ENCODE measurements around the gene PITPNC1. TPM values are rescaled to one million over a fixed set of nuclear protein-coding genes. Genes with fewer than 3 reads are reported as not detected.
"Not testable (repeated sequence)": the region's sequence is repeated elsewhere in the genome, so short reads cannot be mapped to it uniquely, and the experiment has no call there.

PITPNC1 gene
- total RNA-seq (10 to 100 TPM; 13.7 to 21.9 TPM), polyA plus RNA-seq (ENCODE audit: insufficient read length in 6 of 6) (10 to 100 TPM in 4 of 6 donors, 1 to 10 TPM in 2; 9.7 to 12.2 (median 10.6) TPM)
- long read RNA-seq, donor 1: 0 reads
- long read RNA-seq, donor 2: 0 reads
- long read RNA-seq, donor 3: 0 reads
- long read RNA-seq, donor 4, partial matches to known transcripts: 0 of 4 reads
- long read RNA-seq, donor 4, other reads (novel, unspliced or antisense): 4 of 4 reads
- long read RNA-seq, donor 5: 0 reads
- long read RNA-seq, donor 6: 0 reads
- long read RNA-seq, donor 7: 0 reads
- long read RNA-seq, donor 8: 0 reads
- long read RNA-seq, donor 9: 0 reads
- long read RNA-seq, donor 10, partial matches to known transcripts: 1 of 8 reads
- long read RNA-seq, donor 10, other reads (novel, unspliced or antisense): 7 of 8 reads
- long read RNA-seq, donor 11: 0 reads
- long read RNA-seq, donor 12: 0 reads

DNA sequence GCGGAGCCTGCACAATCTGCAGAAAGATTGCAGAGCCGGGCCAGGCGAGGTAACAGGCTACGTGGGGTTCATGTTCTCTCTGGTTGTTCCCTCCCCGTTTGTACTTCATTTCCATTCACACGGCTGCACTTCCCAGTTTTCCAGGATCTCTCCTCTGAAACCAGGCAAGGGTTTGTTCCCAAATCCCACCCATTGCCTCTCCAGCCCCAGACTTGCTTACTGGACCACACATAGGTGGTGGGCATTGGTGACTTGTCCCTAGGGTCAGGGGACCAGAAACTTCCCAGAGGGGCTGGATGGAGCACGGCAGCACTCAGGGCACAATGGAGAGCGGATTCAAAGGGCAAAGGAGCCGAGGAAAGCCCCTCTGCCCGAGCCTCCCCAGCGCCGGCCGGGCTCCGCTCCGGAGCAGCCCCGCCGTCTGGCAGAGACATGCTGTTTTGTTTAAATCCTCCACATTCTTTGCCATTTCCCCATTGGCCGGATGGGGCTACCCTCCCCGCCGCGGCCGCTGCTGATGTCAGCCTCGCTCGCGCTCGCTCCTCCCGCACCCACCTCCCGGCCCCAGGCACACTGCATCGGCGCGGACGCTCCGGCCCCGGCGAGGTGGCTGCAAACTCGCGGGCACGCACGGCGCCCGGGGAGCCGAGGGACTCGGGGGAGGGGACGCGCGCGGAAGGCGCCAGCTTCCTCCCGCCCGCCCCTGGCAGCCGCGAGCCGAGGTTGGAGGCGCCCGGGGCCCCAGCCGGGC is at the start of gene PITPNC1:
TSS of gene PITPNC1 (plus strand) at position 545 of the 751 bp plus-strand sequence.
- no peaks in the 10 kb centered on the region for H3K27me3 ChIP-seq
- intact Hi-C loops (cut with DNase I): loop anchor here (5.0 to 10.0 kb wide), 2 partner anchors 310 to 318 kb away; no protein-coding TSS in a partner anchor
- ATAC-seq (peak; percentile 87), DNase-seq (peak; percentile 84 to 98 (median 91))
- peak within 1 kb of the TSS; percentile 70 to 81 for H3K4me3 ChIP-seq
- H3K9me3 ChIP-seq: no peaks in the 10 kb centered on the region
- peak within 1 kb of the TSS; percentile 92 to 93 for H3K27ac ChIP-seq
- H3K36me3 ChIP-seq: no peaks in the 10 kb centered on the region
- H3K4me1 ChIP-seq: peaks cover 9 to 36% of the 10 kb centered on the region in 2 donors
- TF ChIP-seq, protein P1, sequence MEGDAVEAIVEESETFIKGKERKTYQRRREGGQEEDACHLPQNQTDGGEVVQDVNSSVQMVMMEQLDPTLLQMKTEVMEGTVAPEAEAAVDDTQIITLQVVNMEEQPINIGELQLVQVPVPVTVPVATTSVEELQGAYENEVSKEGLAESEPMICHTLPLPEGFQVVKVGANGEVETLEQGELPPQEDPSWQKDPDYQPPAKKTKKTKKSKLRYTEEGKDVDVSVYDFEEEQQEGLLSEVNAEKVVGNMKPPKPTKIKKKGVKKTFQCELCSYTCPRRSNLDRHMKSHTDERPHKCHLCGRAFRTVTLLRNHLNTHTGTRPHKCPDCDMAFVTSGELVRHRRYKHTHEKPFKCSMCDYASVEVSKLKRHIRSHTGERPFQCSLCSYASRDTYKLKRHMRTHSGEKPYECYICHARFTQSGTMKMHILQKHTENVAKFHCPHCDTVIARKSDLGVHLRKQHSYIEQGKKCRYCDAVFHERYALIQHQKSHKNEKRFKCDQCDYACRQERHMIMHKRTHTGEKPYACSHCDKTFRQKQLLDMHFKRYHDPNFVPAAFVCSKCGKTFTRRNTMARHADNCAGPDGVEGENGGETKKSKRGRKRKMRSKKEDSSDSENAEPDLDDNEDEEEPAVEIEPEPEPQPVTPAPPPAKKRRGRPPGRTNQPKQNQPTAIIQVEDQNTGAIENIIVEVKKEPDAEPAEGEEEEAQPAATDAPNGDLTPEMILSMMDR (IDR thresholded peaks at IDR 0.05): no peak

DNA sequence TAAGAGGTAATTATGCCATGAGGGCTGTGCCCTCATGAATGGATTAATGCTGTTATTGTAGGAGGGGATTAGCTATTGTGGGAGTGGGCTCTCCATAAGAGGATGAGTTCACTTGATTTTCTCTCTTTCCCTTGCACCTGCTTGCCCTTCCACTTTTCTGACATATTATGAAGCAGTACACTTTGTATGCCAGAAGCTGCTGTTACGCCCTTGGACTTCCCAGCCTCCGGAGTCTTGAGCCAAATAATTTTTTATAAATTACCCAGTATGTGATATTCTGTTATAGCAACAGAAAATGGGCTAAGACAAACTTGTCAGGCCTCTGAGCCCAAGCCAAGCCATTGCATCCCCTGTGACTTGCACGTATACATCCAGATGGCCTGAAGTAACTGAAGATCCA is 49.1 kb upstream of the PITPNC1 start:
- Histone ChIP-seq H3K27ac (no peak overlapping the region), H3K27me3 (no peaks in the 10 kb centered on the region), H3K9me3 (no peaks in the 10 kb centered on the region), H3K4me1 (no peaks in the 10 kb centered on the region), H3K36me3 (no peaks in the 10 kb centered on the region), H3K4me3 (no peak overlapping the region)
- DNase-seq (no peak), ATAC-seq (no peak)
- TF ChIP-seq, protein P1 (IDR thresholded peaks at IDR 0.05): no peak
- intact Hi-C loops (cut with DNase I): no loop called here

DNA sequence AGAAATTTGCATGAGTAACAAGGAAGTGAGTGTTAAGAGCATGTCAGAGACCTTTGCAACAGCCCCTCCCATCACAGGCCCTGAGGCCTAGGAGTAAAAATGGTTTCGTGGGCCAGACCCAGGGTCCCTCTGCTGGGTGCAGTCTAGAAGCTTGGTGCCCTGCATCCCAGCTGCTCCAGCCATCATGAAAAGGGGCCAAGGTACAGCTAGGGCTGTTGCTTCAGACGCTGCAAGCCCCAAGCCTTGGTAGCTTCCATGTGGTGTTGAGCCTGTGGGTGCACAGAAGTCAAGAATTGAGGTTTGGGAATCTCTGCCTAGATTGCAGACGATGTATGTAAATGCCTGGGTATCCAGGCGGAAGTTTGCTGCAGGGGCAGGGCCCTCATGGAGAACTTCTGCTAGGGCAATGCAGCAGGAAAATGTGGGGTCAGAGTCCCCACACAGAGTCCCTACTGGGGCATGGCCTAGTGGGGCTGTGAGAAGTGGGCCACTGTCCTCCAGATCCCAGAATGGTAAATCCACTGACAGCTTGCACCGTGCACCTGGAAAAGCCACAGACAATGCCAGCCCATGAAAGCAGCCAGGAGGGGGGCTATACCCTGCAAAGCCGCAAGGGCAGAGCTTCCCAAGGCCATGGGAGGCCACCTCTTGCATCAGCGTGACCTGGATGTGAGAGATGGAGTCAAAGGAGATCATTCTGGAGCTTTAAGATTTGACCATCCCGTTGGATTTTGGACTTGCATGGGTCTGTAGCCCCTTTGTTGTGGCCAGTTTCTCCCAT is 45.5 kb upstream of the PITPNC1 start:
- H3K27me3 ChIP-seq: not testable (repeated sequence)

DNA sequence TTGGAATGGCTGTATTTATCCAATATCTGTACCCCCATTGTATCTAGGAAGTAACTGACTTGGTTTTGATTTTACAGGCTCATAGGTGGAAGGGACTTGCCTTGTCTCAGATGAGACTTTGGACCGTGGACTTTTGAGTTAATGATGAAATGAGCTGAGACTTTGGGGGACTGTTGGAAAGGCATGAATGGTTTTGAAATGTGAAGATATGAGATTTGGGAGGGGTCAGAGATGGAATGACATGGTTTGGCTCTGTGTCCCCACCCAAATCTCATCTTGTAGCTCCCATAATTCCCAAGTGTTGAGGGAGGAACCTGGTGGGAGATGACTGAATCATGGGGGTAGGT is 44.9 kb upstream of the PITPNC1 start:
- H3K36me3 ChIP-seq; DNase-seq; H3K27ac ChIP-seq; H3K4me3 ChIP-seq; intact Hi-C loops (cut with DNase I); H3K4me1 ChIP-seq; H3K27me3 ChIP-seq; ATAC-seq; H3K9me3 ChIP-seq: not testable (repeated sequence)

More for the DNA sequence above, 45.5 kb upstream of the PITPNC1 start:
- H3K9me3 ChIP-seq; intact Hi-C loops (cut with DNase I); H3K36me3 ChIP-seq; DNase-seq; ATAC-seq; H3K27ac ChIP-seq; H3K4me3 ChIP-seq; H3K4me1 ChIP-seq: not testable (repeated sequence)

DNA sequence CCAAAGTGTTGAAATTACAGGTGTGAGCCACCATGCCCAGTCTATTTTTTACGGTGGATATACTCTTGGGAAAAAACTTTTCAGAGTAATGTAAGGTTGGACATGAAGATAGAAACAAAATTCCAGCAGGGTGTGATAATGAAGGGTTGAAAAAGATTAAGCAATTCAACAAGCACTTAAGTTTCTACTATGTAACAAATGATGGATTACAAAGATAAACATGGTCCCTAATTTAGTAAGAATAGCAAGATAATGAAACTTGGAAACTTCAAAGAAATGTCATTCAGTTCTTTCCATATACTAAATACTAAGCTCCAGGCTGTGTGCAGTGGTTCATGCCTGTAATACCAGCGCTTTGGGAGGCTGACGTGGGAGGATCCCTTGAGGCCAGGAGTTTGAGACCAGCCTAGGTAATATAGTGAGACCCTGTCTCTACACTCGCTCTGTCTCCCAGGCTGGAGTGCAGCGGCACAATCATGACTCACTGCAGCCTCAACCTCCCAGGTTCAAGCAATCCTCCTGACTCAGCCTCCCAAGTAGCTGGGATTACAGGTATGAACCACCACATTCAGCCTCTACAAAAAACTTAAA is 41.7 kb upstream of the PITPNC1 start:
- Histone ChIP-seq H3K36me3 (peaks cover 0 to 26% of the 10 kb centered on the region in 2 donors), H3K27ac (no peak overlapping the region)
- TF ChIP-seq, protein P1 (IDR thresholded peaks at IDR 0.05): no peak

More for the DNA sequence above, 41.7 kb upstream of the PITPNC1 start:
- Histone ChIP-seq H3K4me3 (no peak overlapping the region), H3K27me3 (no peaks in the 10 kb centered on the region), H3K4me1 (no peaks in the 10 kb centered on the region), H3K9me3 (no peaks in the 10 kb centered on the region)
- intact Hi-C loops (cut with DNase I): no loop called here
- ATAC-seq (no peak), DNase-seq (no peak)
